Lower lobe of right lung (tissue), 2 donors: Measurements from ENCODE around the gene R3HDM2. TPM values are rescaled to one million over a fixed set of nuclear protein-coding genes. Genes with fewer than 3 reads are reported as not detected.

ENCODE experiments used
- ATAC-seq, 2 donors: fragments of 200-7000 bp; cut with Tn5 transposase; one replicate each; pipeline ENCODE4 v1.9.1; 2020 to 2022; ENCODE audit warnings: mild to moderate bottlenecking in 2 of 2, moderate library complexity in 2 of 2
- DNase-seq: peaks from one replicate; pipeline ENCODE4 v3.0.0-alpha.2; 2020
- H3K27ac ChIP-seq: fragments of 200-600 bp; one replicate; pipeline ENCODE4 v1.8.0; 2022
- H3K27me3 ChIP-seq: fragments of 200-600 bp; one replicate; pipeline ENCODE4 v1.8.0; 2022; ENCODE audit warnings: low read depth
- H3K36me3 ChIP-seq: fragments of 200-600 bp; one replicate; pipeline ENCODE4 v1.8.0; 2022; ENCODE audit warnings: mild to moderate bottlenecking
- H3K4me1 ChIP-seq: fragments of 200-600 bp; one replicate; pipeline ENCODE4 v1.8.0; 2022
- H3K4me3 ChIP-seq: fragments of 200-600 bp; one replicate; pipeline ENCODE4 v1.8.0; 2022; ENCODE audit warnings: mild to moderate bottlenecking
- H3K9me3 ChIP-seq: fragments of 200-600 bp; one replicate; pipeline ENCODE4 v1.8.0; 2022
- CTCF ChIP-seq: fragments of 200-600 bp; IDR thresholded peaks from one replicate; pipeline ENCODE4 v1.8.0; 2022; ENCODE audit warnings: antibody characterized with exemption, mild to moderate bottlenecking
- intact Hi-C: fragments of 100-400 bp; cut with DNase I; formaldehyde crosslinking; loops from one replicate; pipeline ENCODE4 v1.11.0; 2022
- total RNA-seq: library from RNA; stranded (reverse); fragmentation: NEBNext Ultra II Directional; extraction: Animal tissue kit (Norgen Biotek cat#: 25700); gene quantifications from one replicate; pipeline ENCODE4 v1.2.1, GENCODE V29; 2021
- donor health status: DM: no; HTN: yes; CAD: no; lungs with severe emphysema.

The R3HDM2 gene
- total RNA-seq, 1 donor from 2014 or later: 79.3 TPM

- H3K27me3 ChIP-seq: peaks cover 5% of the 10 kb centered on the region
- no peak overlapping the region for H3K27ac ChIP-seq
- H3K4me3 ChIP-seq: no peak overlapping the region
- intact Hi-C loops: no loop called here
- H3K9me3 ChIP-seq: no peaks in the 10 kb centered on the region
- H3K4me1 ChIP-seq: peaks cover 8% of the 10 kb centered on the region
- DNase-seq (no peak), ATAC-seq (no peak)
- no peak for TF ChIP-seq CTCF
- no peaks in the 10 kb centered on the region for H3K36me3 ChIP-seq
Observed at GRCh38 chr12:57454213-57454565, 23.3 kb upstream of the R3HDM2 start.

- Histone ChIP-seq H3K27me3 (peaks cover 5% of the 10 kb centered on the region), H3K27ac (no peak overlapping the region), H3K4me3 (no peak overlapping the region), H3K36me3 (no peaks in the 10 kb centered on the region), H3K9me3 (no peaks in the 10 kb centered on the region), H3K4me1 (no peaks in the 10 kb centered on the region)
- ATAC-seq: peak; percentile 87
- intact Hi-C loops: no loop called here
- TF ChIP-seq CTCF: peak; percentile 91
- peak; percentile 83 for DNase-seq
Observed at GRCh38 chr12:57452937-57453509, 22.2 kb upstream of the R3HDM2 start.

- no peaks in the 10 kb centered on the region for H3K4me1 ChIP-seq
- no peaks in the 10 kb centered on the region for H3K9me3 ChIP-seq
- H3K36me3 ChIP-seq: no peaks in the 10 kb centered on the region
- no peak overlapping the region for H3K27ac ChIP-seq
- intact Hi-C loops: no loop called here
- DNase-seq (no peak), ATAC-seq (no peak)
- no peak overlapping the region for H3K4me3 ChIP-seq
- peaks cover 5% of the 10 kb centered on the region for H3K27me3 ChIP-seq
- TF ChIP-seq CTCF: no peak
Observed at GRCh38 chr12:57452181-57452936, 21.5 kb upstream of the R3HDM2 start.

- no peaks in the 10 kb centered on the region for H3K4me1 ChIP-seq
- ATAC-seq (no peak), DNase-seq (no peak)
- no peaks in the 10 kb centered on the region for H3K9me3 ChIP-seq
- no peaks in the 10 kb centered on the region for H3K36me3 ChIP-seq
- no peak for TF ChIP-seq CTCF
- no peak overlapping the region for H3K4me3 ChIP-seq
- H3K27ac ChIP-seq: no peak overlapping the region
- peaks cover 5% of the 10 kb centered on the region for H3K27me3 ChIP-seq
- intact Hi-C loops: no loop called here
Observed at GRCh38 chr12:57451233-57451778, 20.5 kb upstream of the R3HDM2 start.

- Histone ChIP-seq H3K27ac (no peak overlapping the region), H3K4me1 (no peaks in the 10 kb centered on the region), H3K27me3 (no peaks in the 10 kb centered on the region), H3K36me3 (no peaks in the 10 kb centered on the region), H3K4me3 (no peak overlapping the region), H3K9me3 (no peaks in the 10 kb centered on the region)
- ATAC-seq (no peak), DNase-seq (no peak)
- TF ChIP-seq CTCF: no peak
- intact Hi-C loops: no loop called here
Observed at GRCh38 chr12:57450057-57450456, 19.2 kb upstream of the R3HDM2 start.
